Activated T-cell treated with anti-CD3 and anti-CD28 coated beads, Interleukin-2, amount 50 U/mL, for 48 hours (primary cell): ENCODE measurements around the gene OR2T1.
"Not testable (repeated sequence)": the region's sequence is repeated elsewhere in the genome, so short reads cannot be mapped to it uniquely, and the experiment has no call there.

Experiments used
- DNase-seq, 2 experiments: peaks; one replicate each; pipeline ENCODE4 v3.0.0-alpha.2; 2020

Gene OR2T1, protein sequence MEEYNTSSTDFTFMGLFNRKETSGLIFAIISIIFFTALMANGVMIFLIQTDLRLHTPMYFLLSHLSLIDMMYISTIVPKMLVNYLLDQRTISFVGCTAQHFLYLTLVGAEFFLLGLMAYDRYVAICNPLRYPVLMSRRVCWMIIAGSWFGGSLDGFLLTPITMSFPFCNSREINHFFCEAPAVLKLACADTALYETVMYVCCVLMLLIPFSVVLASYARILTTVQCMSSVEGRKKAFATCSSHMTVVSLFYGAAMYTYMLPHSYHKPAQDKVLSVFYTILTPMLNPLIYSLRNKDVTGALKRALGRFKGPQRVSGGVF

DNA sequence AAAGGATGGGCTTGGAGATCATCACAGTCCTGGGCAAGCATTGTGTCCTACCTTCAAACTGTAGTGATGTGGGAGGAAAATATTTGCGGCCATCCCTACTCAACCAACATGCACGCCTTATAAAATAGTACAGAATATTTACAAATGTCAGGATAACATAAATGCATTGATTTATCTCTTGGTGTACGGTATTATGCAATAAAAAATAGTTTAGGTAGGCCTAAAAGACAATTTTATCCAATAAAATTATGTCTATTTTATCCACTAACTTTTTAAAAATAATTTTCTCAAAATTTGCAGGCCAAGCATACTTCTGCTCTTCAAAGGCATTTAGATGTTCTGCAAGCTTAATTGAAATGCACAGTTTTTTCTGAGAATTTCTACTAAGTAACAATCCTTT lies at the start of gene OR2T1:
TSS of gene OR2T1 (plus strand) at position 301 of the 400 bp plus-strand sequence. CDS start 3,100 bp downstream, outside the sequence.
- DNase-seq: no peak

DNA sequence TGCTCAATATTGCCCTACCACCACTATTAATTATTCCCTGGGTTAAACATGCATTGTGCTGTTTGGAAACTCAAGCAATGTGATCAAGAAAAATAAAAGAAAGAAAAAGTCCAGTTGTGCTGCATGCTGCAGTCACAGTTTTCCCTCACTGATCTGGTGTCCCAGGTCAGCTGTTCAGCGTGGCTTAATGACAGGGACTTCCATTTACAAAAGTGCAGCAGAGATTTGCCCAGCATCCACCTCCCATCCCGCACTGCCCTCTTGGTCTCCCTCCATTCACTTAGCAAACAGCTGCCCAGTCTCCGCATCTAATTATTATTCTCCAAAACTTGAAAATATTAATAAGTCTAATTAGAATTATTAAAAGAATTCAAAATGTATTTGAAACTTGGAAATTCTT lies 43.4 kb upstream of the OR2T1 start:
- no peak for DNase-seq

DNA sequence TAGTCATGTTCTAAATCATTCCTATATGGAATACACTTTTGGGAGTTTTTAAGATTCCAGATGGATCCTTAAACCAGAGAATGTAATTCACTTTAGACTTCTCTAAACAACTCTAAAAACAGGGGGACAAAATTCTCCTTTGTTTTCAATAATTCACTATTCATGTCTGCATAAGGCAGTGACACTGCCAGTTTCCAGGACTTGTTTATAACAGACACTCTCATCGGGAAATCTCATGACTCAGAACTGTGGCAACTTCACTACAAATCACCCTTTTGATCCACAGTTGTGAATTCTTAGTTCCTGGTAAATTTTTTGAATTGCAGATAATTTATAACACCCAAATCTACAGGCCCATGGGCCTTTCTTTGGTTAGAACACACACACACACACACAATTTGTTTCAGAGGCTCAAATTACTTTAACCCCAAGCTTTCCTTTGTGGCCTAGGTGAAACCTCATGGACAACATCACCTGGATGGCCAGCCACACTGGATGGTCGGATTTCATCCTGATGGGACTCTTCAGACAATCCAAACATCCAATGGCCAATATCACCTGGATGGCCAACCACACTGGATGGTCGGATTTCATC lies 41.6 kb upstream of the OR2T1 start, which contains the start of gene OR2T4:
TSS of gene OR2T4 (plus strand) at position 545 of the 595 bp plus-strand sequence. CDS start at position 545, 0 bp downstream.
- DNase-seq: no peak

DNA sequence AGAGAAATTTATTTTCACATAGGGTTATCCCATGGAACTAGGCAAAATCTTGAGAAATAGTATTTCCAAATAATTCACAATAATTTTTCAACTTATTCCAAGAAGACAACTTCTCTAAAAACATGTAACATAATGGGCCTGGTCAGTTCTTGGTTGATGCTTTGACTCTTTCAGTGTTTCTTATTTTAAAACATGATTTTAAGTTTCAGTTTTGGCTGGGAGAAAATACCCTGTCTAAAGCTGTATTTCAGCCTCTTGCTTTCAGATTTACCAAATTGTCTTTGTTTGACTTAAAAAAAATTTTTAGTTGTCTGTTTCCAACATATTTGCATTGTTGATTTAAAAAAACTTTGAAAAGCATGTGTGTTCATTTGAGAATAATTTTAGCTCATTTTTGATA lies 36.2 kb upstream of the OR2T1 start:
- no peak for DNase-seq

DNA sequence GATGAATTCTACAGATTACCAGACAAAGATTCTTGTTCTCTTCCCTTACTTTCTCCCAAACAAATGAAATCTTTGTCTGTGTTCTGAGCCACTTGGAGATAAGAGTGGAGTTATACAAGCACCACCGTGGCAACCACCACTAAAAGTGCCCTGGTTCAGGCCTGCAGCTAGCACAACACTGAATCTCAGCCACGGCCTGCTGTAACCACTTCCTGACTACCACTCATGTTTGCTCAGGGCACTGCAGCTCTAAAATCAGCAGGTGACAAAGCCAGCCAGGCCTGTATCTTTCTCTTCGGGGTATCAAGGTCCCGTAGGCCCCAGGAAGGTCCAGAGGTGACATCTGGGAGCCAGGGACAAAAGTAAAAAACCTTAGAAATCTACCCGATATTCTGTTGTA lies 30.5 kb upstream of the OR2T1 start:
- no peak for DNase-seq

DNA sequence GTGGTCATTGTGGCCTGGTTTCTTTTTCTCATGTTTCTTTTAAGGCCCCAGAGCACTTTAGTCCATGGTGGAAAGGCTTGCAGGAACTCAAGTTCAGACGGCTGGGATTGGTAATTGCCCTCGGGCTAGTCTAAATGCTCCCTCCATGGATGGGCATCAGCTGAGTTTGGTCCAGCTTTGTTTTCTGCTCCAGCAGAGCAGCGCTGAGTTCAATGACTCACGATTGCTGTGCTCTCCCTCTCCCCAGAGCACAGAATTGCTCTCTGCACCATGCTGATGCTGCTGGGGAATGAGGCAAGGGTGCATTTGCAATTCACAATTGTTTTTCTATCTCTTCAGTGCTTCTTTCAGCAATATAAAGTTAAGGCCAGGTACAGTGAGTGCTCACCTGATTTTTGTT lies 29.1 kb upstream of the OR2T1 start:
- DNase-seq: no peak

DNA sequence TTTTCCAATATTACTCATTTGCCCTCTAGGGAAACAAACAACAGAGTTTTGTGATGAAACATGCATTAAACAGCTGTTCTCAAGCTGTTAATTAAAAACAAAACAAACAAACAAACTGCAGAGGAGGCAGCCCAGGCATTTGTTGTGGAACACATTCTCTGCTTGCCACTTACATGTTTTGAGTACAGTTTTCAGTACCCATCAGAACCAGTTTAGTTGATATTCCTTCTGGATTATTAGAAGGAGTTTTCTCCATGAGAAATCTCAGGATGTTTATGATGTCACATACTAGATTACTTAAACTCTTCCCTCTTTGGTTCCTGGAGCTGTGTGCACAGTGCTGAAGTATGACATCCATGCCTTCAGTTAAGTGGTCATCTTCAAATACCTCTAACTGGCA lies 27.4 kb upstream of the OR2T1 start, which contains the start of gene OR2T6:
TSS of gene OR2T6 (plus strand) at position 301 of the 400 bp plus-strand sequence. CDS start 11,863 bp downstream, outside the sequence.
- DNase-seq: no peak

DNA sequence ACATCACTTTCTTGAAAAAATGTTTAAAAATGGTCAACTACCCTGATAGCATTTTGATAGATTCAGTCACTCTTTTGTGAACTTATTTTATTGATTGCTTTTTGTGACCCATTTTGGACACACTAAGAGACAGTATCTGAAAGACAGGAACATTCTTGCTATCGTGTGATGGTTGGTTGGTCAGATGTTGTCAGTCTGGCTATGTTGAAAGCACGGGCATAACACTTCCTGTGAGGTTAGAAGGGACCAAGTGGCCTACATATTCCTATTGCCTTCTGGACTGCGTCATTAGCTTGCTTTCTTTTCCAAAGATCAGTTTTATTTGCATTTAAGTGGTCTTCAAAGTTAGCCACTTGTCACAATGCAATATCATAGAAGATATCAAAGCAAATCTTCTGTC lies 25.9 kb upstream of the OR2T1 start:
- DNase-seq: no peak

DNA sequence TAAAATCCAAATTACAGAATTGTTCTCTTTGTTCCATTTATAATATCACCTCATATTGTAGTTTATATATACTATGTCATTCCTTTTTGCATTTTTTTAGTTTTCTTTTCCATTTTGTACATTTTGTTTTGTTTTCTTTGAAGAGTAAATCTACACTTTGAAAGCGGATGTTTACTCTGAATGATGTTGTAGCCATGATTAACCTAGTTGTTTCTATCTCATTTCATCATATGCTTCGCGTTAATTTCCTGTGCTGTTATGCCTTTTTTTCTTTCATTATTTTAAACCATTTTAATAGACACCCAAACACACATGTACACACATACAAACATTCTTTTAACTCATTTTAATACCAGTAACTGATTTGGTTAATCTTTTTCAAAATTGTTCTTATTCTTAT lies 22.0 kb upstream of the OR2T1 start:
- DNase-seq: no peak

DNA sequence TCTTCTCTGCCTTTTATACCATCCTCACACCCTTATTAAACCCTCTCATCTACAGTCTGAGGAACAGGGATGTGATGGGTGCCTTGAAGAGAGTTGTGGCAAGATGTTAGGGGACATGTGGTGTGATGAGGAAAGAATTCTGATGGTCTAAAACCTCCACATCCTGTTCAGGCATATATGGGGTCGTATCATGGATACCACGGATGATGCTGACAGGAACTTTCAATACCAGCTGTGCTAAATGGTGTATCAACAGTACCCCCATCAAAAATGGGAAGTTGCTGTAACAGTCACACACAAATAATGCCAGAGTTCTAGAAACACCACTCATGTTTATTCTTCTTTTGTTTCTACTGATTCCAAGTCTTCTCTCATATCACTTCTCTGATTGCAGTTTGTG lies 14.4 kb upstream of the OR2T1 start:
- no peak for DNase-seq

DNA sequence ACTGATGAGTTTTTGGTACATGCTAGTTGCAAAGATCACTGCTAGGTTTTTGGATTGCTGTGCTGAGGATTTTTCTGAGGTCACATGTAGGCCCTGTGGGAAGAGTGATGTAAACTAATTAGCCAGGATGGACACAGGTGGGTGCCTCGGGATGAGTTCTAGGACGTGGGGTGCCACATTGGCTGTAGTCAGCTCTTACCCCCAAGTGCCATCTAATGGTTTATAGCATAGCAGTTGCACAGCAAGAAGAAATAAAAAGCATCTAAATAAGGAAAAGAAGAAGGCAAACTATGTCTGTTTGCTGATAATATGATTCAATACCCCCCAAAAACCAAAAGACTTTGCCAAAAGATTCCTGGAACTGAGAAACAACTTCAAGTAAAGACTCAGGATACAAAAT lies 9.8 kb upstream of the OR2T1 start:
- DNase-seq: no peak

DNA sequence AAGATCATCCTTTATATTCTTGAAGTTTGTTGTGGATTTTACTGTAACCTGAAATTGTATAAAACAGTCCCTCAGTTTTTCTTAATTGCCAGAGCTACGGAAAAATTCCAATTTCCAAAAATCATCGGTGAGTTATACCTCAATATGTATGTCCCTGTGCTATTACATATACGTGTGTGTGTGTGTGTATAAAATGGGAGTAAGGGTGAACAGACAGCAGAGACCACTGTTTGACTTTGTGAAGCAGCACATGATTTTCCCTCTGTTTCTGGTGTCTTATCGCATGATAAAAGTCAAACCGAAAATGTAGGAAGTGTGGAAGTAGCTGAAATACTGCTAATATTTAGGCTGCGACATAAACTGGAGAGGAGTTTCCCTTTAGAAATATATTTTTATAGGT lies 1.2 kb downstream of the OR2T1 start:
- no peak for DNase-seq

DNA sequence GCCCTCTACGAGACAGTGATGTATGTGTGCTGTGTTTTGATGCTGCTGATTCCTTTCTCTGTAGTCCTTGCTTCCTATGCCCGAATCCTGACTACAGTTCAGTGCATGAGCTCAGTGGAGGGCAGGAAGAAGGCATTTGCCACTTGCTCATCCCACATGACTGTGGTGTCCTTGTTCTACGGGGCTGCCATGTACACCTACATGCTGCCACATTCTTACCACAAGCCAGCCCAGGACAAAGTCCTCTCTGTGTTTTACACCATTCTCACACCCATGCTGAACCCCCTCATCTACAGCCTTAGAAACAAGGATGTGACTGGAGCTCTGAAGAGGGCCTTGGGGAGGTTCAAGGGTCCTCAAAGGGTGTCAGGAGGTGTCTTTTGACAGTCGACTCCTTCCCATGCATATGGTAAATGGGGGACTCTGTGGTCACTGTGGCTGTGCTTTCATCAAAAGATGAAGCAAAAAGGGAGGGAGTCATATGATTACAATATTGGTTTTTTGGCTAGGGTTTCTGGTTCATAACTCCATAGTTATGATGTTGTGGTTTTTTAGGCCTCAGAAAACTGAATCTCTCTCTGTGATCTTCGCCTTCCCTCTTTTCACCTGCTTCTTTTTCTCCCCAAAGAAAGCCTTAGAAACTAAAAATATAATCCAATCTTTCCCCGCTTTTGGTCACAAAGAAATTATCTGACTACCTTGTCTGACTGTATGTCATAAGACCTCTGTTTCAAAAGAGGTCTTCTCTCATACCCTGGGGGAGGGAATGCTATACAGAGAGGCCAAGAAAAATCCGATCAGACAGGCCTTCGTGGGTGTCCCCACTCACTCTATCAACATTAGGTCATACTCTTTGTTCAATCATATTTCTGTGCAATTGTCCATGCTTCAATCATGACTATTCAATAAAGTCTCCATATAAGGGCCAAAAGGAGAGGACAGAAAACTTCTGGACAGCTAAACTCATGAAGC lies 4.2 kb downstream of the OR2T1 start:
- no peak for DNase-seq

DNA sequence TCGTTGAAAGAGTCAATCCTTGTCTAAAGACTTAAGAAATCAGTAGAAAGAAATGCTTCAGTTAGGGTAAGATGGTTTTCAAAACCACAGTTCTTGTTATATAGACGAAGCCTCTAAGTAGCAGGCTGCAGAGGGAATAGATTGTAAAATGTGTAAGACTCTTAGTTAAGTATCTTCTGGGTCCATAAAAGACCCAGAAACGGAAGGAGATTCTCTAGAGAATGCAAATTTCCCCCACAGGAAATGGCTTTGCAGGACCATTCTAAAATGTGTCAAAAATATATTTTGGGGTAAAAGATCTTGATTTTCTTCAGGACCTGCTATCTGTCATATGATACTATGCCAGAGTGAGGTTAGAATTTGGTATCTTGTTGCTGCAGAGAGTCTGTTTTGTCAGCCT lies 13.4 kb downstream of the OR2T1 start:
- no peak for DNase-seq

DNA sequence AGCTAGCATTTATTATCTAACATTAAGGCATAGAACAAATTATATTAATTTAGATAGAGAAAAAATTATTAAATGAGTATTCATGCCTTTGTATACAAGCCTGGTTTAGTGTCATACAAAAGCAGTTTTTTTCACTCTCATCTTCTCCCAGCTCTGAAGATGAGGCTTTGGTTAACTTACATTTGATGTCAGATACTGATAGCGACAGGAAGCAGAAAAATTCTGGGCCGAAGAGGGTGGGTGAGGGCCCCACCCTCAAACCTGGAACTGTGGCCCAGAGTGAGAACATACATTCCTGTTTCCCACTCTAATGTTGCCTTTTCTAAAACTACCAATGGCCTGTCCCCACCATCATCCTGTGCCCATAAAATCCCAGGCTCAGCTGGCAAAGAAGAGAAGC lies 15.0 kb downstream of the OR2T1 start:
- DNase-seq: no peak

DNA sequence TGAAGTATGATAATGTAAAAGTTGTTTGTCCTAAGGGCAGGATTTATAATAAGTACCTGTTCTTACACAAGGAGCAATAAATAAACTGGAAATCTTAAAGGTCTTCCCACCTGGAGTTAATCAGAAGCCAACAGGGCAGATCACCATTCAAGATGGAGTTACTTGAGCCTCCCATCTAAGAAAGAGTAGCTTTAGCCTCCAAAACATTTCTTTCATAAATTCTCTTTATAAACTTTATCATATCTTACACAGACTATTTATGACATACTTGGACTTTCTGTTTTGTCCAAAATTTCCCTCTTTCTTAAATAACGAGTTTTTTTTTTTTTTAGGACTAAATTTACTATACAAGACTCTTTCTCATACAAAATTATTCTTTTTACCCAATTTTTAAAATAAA lies 18.5 kb downstream of the OR2T1 start:
- DNase-seq: no peak

DNA sequence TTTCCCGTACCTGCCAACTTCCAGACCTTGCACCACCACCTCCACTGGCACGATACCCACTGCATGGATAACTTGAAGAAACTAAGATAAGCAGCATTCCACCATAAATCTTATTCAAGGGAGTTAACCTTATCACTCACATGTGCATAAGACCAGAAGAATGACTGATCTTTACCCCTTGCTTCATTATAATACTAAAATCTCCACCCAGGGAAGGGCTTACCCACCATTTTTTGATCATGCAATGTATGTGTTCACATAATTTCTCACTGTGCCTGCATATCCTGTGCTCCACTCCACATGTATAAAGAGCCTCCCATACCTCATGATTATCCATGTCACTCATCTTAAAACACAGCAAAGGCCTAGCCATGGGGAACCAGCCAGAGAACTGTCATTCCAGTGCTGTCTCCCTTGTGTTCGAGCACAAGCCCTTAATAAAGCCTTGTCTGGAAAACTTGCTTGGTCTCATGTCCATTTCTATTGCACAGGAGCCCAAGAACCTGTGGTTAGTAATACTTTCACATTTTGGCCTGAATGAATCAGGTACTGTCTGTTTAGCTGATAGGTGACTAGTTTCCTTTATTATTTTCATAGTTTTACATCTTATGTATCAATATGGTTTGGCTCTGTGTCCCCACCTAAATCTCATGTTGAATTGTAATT lies 24.8 kb downstream of the OR2T1 start:
- not testable (repeated sequence) for DNase-seq

DNA sequence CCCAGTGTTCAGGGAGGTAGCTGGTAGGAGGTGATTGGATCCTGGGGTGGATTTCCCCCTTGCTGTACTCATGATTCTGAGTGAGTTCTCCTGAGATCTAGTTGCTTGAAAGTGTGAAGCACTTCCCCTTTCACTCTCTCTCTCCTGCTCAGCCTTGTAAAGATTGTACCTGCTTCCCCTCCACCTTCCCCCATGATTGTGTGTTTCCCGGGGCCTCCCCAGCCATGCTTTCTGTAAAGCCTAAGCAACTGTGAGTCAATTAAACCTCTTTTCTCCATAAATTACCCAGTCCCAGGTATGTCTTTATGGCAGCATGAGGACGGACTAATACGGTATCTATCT lies 25.3 kb downstream of the OR2T1 start:
- DNase-seq: not testable (repeated sequence)

DNA sequence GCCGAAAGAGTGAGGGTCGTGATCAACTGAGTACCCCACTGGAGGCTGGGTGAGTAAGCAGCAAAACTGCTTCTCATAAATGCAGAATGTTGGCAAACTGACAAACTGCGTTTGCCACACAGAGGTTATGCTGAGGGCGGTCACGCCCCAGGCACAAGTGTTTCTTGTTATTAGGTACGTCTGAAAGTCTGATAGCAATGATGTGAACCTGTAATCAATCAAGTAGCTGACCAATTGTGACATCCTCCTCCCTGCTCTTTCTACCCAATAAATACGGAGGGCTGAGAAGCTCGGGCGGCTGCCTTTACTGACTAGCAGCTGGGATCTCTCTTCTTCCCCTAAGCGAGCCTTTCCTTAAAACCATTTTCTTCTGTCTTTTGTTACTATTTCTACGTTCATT lies 28.8 kb downstream of the OR2T1 start:
- not testable (repeated sequence) for DNase-seq

DNA sequence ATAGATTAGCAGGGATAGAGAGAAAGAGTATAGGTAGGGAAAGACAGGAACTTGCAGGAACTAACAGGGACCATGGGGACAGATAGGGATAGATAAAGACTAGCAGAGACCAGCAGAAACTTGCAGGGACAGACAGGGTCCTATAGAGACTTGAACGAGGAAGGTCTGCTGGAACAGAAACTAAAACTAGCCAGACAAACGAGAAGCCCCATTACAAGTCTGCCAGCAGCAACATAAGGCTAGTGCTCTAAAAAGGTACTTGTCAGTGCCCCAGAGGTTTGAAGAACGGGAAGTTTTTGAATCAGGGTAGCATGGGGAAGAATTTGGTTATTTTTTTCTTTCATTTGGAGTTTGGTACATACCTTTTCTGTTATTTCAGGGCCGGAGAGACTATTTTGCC lies 29.4 kb downstream of the OR2T1 start:
- DNase-seq: not testable (repeated sequence)

DNA sequence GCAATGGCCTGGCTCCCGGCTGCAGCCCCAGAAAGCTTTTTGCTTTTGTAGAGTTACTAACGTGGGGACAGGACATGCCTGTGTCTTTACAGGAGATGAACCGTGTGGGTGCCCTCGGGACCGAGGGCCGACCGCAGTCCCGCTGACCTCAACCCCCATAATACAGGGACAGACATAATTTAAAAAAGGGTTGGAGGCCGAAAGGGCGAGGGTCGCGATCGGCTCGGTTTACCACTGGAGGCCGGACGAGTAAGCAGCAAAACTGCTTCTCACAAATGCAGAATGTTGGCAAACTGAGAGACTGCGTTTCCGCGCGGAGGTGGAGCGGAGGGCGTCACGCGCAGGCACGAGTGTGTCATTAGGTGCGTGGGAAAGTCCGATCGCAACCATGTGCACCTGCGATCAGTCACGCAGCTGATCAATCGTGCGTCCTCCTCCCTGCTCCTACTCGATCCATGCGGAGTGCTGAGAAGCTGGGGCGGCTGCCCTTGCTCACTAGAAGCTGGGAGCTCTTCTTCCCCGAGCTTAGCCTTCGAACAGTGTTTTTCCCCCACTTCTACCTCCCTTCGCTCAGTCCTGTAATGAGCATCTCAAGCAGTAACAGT lies 31.1 kb downstream of the OR2T1 start:
- not testable (repeated sequence) for DNase-seq

DNA sequence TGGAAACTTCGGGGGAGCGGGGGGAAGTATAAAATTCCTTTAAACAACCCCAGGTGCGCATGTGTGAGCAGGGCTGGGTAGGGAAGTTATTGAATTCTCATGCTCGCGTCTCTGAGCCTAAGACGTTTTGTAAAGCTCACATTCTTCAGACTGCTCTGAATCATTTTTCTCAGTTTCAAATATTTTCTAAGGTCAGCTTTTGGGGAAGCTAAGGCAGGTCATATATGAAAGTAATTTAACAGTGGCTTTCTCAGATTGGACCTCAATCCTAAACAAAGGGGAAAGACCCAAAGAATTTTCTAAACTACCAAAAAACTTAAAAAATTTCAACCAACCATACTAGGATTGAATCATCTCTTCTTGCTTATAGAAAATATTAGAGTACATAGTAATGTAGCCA lies 32.1 kb downstream of the OR2T1 start:
- not testable (repeated sequence) for DNase-seq
